ENCODE measurements around the gene ZNF578. TPM values are rescaled to one million over a fixed set of nuclear protein-coding genes. Genes with fewer than 3 reads are reported as not detected.

ZNF578 gene
- total RNA-seq, result 0.74 and 0.84 TPM in 2 replicates

DNA sequence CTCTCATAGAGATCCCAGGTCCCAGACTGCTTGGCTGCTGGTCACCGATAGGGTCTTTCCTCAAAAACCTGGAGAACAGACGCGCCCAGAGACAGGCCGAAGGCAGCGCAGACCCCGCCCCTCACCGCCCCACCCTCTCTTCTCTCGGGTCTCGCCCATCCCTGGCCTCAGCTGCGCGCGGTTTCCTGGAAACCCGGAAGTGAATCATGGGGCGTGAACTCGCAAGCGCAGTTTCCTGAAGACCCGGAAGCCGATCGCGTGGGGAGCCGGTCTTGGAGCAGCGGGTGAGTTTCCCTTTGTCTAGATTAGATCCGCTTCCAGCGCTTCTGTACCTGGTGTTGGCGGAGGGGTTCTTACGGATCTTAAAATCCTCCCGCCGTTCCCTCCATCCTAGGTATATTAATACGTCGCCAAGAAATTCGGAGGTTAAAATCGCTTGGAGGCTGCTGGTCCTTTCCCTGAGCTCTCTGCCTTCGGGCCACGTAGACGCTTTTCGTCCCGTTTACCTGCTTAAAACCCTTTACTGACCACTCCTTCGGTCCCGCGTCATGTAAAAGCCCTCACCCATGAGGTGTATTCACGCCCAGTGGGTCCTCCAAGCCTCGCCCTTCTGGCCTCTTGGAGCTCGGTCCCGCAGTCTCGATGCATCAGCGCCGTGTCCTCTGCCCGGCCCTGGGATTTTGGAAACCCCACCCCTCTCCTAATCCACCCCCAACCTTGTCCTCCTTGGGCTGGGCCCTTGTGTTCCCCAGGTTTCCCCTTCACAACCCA lies at the start of gene ZNF578:
Gene ZNF578 (plus strand): TSS at position 230 of the 771 bp plus-strand sequence. CDS start 48,293 bp downstream, outside the sequence.

GRCh38 chr19:52428937-52429336 lies 24.4 kb upstream of the ZNF578 start, which contains the start of gene ZNF534:
ZNF534 (plus strand) TSS chr19:52429148; CDS start chr19:52431475, 2,327 bp downstream.

GRCh38 chr19:52527134-52527955 lies 74.0 kb downstream of the ZNF578 start, which contains the start of gene ZNF808:
ZNF808 (plus strand) TSS chr19:52527668; CDS start chr19:52543285, 15,617 bp downstream.

Other genes with a start within 250 kb of the ZNF578 start
- 5.7 and 6.1 TPM in 2 replicates for gene ZNF766, start 184.0 kb upstream of the ZNF578 start, total RNA-seq
- 4.0 and 5.0 TPM in 2 replicates for gene ZNF480, start 156.4 kb upstream of the ZNF578 start, total RNA-seq
- 1.5 and 1.8 TPM in 2 replicates for gene ZNF610, start 117.3 kb upstream of the ZNF578 start, total RNA-seq
- gene ZNF880, start 83.6 kb upstream of the ZNF578 start, total RNA-seq, result 9.8 and 14.6 TPM in 2 replicates
- 5.8 and 6.1 TPM in 2 replicates for gene ZNF528, start 55.7 kb upstream of the ZNF578 start, total RNA-seq
- not detected in 2 replicates for gene ZNF534, start 24.4 kb upstream of the ZNF578 start, total RNA-seq
- 5.6 and 5.7 TPM in 2 replicates for gene ZNF808, start 74.1 kb downstream of the ZNF578 start, total RNA-seq
- 4.0 and 5.2 TPM in 2 replicates for gene ZNF701, start 116.7 kb downstream of the ZNF578 start, total RNA-seq
- gene ZNF83, start 184.8 kb downstream of the ZNF578 start, total RNA-seq, result 11.9 and 16.5 TPM in 2 replicates

Measured in bronchus fibroblast of lung (primary cell).